ENCODE results near the gene ARHGAP26.

DNA sequence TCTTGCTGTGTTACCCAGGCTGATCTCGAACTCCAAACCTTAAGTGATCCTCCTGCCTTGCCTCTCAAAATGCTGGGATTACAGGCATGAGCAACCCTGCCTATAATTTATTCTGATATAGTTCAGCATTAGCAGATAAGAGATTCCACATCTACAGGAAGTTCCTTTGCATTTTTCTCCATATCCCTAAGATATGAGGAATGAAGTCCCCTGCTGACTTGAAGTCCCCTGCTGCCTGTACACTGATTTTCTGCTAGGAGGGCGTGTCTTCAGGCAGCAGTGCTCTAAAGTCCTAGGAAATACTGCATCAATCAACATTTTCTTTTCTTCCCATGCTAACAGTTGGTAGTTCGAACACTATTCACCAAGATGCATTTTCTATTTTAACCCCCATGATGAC is 105.8 kb downstream of the ARHGAP26 start:
- TF ChIP-seq, protein P1, sequence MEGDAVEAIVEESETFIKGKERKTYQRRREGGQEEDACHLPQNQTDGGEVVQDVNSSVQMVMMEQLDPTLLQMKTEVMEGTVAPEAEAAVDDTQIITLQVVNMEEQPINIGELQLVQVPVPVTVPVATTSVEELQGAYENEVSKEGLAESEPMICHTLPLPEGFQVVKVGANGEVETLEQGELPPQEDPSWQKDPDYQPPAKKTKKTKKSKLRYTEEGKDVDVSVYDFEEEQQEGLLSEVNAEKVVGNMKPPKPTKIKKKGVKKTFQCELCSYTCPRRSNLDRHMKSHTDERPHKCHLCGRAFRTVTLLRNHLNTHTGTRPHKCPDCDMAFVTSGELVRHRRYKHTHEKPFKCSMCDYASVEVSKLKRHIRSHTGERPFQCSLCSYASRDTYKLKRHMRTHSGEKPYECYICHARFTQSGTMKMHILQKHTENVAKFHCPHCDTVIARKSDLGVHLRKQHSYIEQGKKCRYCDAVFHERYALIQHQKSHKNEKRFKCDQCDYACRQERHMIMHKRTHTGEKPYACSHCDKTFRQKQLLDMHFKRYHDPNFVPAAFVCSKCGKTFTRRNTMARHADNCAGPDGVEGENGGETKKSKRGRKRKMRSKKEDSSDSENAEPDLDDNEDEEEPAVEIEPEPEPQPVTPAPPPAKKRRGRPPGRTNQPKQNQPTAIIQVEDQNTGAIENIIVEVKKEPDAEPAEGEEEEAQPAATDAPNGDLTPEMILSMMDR (IDR thresholded peaks at IDR 0.05), result no peak
- TF ChIP-seq POLR2A (IDR thresholded peaks at IDR 0.05), result no peak

All from lower leg skin (tissue), 3 donors.